ENCODE results near the gene CAMK2D.

CAMK2D gene

DNA sequence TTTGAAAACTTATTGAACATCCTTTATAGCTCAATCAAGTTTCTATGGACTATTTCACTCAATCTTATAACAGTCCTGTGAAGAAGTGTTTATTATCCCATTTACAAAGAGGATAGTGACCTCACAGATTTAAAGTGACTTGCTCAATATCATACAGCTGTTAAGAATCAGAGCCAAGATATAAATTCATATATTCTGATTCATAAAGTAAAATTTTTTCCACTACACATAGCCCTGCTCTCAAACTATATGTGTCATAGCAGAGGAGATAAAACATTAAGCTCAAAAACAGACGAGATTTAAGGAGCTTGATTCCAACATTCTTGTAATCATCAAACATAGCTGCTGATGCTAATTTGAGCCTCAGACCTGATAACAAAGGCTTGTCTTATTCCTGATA, 226.8 kb downstream of the CAMK2D start:
- no peaks in the 10 kb centered on the region for H4K20me1 ChIP-seq (ENCODE audit: insufficient read depth, low read length)
- H3K4me3 ChIP-seq (ENCODE audit: low read length): no peak overlapping the region
- no peak overlapping the region for H2AFZ ChIP-seq (ENCODE audit: low read length)
- no peaks in the 10 kb centered on the region for H3K27me3 ChIP-seq (replicated peaks; ENCODE audit: insufficient read depth, low read length)
- H3K36me3 ChIP-seq (replicated peaks; ENCODE audit: insufficient read depth, low read length): no peaks in the 10 kb centered on the region
- H3K9me2 ChIP-seq (replicated peaks; ENCODE audit: insufficient read depth, low read length): no peaks in the 10 kb centered on the region
- TF ChIP-seq, protein P1, sequence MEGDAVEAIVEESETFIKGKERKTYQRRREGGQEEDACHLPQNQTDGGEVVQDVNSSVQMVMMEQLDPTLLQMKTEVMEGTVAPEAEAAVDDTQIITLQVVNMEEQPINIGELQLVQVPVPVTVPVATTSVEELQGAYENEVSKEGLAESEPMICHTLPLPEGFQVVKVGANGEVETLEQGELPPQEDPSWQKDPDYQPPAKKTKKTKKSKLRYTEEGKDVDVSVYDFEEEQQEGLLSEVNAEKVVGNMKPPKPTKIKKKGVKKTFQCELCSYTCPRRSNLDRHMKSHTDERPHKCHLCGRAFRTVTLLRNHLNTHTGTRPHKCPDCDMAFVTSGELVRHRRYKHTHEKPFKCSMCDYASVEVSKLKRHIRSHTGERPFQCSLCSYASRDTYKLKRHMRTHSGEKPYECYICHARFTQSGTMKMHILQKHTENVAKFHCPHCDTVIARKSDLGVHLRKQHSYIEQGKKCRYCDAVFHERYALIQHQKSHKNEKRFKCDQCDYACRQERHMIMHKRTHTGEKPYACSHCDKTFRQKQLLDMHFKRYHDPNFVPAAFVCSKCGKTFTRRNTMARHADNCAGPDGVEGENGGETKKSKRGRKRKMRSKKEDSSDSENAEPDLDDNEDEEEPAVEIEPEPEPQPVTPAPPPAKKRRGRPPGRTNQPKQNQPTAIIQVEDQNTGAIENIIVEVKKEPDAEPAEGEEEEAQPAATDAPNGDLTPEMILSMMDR (IDR thresholded peaks at IDR 0.05; ENCODE audit: low read length): no peak
- TF ChIP-seq EZH2phosphoT487 (IDR thresholded peaks at IDR 0.05; ENCODE audit: low read length): no peak
- no peak for TF ChIP-seq EZH2 (optimal IDR thresholded peaks at IDR 0.05; ENCODE audit: low read depth, low read length)
- no peak overlapping the region for H3K4me2 ChIP-seq (ENCODE audit: low read depth, low read length)
- no peaks in the 10 kb centered on the region for H3K4me1 ChIP-seq (ENCODE audit: low read length)
- no peak overlapping the region for H3K9ac ChIP-seq (ENCODE audit: low read length)
- H3K27ac ChIP-seq (ENCODE audit: low read length): no peak overlapping the region
- no peaks in the 10 kb centered on the region for H3K79me2 ChIP-seq (ENCODE audit: low read length)
- H3F3A ChIP-seq (ENCODE audit: insufficient read depth, low read length): no peaks in the 10 kb centered on the region
- no peaks in the 10 kb centered on the region for H3K9me3 ChIP-seq (replicated peaks; ENCODE audit: insufficient read depth, low read length)
- no peak for DNase-seq

DNA sequence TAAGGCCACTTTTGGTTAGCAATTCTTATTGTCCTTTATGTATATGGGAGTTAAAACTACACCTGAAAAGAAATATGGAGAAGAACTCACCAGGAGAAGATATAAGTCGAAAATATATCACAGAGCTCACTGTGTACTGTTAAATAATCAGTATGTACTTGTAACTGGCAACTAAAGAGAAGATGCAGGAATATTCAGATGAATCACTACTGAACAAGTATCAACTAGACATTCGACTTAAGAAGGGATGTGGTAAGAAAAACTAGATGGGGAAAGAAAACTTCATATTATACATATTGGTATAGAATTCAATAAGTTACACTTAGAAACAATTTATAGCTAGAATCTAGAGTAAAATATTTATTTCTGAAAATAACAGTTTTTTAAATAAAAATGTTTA, 230.0 kb downstream of the CAMK2D start:
- no peaks in the 10 kb centered on the region for H3K9me2 ChIP-seq (replicated peaks; ENCODE audit: insufficient read depth, low read length)
- H3K4me1 ChIP-seq (ENCODE audit: low read length): no peaks in the 10 kb centered on the region
- no peak overlapping the region for H2AFZ ChIP-seq (ENCODE audit: low read length)
- no peak overlapping the region for H3K27ac ChIP-seq (ENCODE audit: low read length)
- no peak overlapping the region for H3K9ac ChIP-seq (ENCODE audit: low read length)
- no peak for DNase-seq
- H3K9me3 ChIP-seq (replicated peaks; ENCODE audit: insufficient read depth, low read length): no peaks in the 10 kb centered on the region
- H3K36me3 ChIP-seq (replicated peaks; ENCODE audit: insufficient read depth, low read length): no peaks in the 10 kb centered on the region
- H3K4me3 ChIP-seq (ENCODE audit: low read length): no peak overlapping the region
- H3K79me2 ChIP-seq (ENCODE audit: low read length): no peaks in the 10 kb centered on the region
- H3K4me2 ChIP-seq (ENCODE audit: low read depth, low read length): no peak overlapping the region
- H4K20me1 ChIP-seq (ENCODE audit: insufficient read depth, low read length): no peaks in the 10 kb centered on the region
- H3F3A ChIP-seq (ENCODE audit: insufficient read depth, low read length): no peaks in the 10 kb centered on the region
- H3K27me3 ChIP-seq (replicated peaks; ENCODE audit: insufficient read depth, low read length): no peaks in the 10 kb centered on the region
- TF ChIP-seq, protein P1 (IDR thresholded peaks at IDR 0.05; ENCODE audit: low read length): no peak
- TF ChIP-seq EZH2 (optimal IDR thresholded peaks at IDR 0.05; ENCODE audit: low read depth, low read length) (no peak), EZH2phosphoT487 (IDR thresholded peaks at IDR 0.05; ENCODE audit: low read length) (no peak)

DNA sequence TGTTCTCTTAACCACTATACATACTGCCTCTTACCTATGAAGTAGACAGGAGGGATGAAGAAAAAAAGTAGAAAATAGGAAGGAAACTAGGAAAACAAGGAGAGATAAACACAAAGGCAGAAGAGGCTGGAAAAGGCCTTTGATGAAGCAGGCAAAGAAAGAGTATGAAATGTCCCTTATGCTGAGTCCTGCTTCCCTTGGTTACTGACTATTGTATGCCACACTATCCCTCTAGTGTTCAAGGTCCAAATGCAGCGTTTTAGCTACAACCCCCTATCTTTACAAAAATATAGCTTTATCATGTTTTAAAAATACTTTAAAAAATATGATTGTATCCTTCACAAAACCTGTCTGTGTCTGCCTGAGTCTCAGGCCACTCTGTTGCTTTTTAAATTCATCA, 233.1 kb downstream of the CAMK2D start:
- no peaks in the 10 kb centered on the region for H3K79me2 ChIP-seq (ENCODE audit: low read length)
- no peak for TF ChIP-seq EZH2 (optimal IDR thresholded peaks at IDR 0.05; ENCODE audit: low read depth, low read length)
- TF ChIP-seq EZH2phosphoT487 (IDR thresholded peaks at IDR 0.05; ENCODE audit: low read length): no peak
- TF ChIP-seq, protein P1 (IDR thresholded peaks at IDR 0.05; ENCODE audit: low read length): no peak
- H3K9me3 ChIP-seq (replicated peaks; ENCODE audit: insufficient read depth, low read length): no peaks in the 10 kb centered on the region
- H3K9me2 ChIP-seq (replicated peaks; ENCODE audit: insufficient read depth, low read length): no peaks in the 10 kb centered on the region
- no peak overlapping the region for H3K4me3 ChIP-seq (ENCODE audit: low read length)
- no peaks in the 10 kb centered on the region for H3K27me3 ChIP-seq (replicated peaks; ENCODE audit: insufficient read depth, low read length)
- H2AFZ ChIP-seq (ENCODE audit: low read length): no peak overlapping the region
- H3K4me2 ChIP-seq (ENCODE audit: low read depth, low read length): no peak overlapping the region
- H3K27ac ChIP-seq (ENCODE audit: low read length): no peak overlapping the region
- no peak for DNase-seq
- no peak overlapping the region for H3K9ac ChIP-seq (ENCODE audit: low read length)
- no peaks in the 10 kb centered on the region for H4K20me1 ChIP-seq (ENCODE audit: insufficient read depth, low read length)
- H3K36me3 ChIP-seq (replicated peaks; ENCODE audit: insufficient read depth, low read length): no peaks in the 10 kb centered on the region
- H3K4me1 ChIP-seq (ENCODE audit: low read length): 0 out of 2 replicates have a peak, but pooled peaks cover 5% of the 10 kb centered on the region
- H3F3A ChIP-seq (ENCODE audit: insufficient read depth, low read length): no peaks in the 10 kb centered on the region
